RPMI7951 (cell line): ENCODE results near the gene TSHZ1. TPM values are rescaled to one million over a fixed set of nuclear protein-coding genes. Genes with fewer than 3 reads are reported as not detected.

Experiments used
- total RNA-seq: library from RNA; depleted of rRNA; stranded (reverse); fragments of >200 nt; shearing (Covaris generic); gene quantifications from 2 replicates; pipeline ENCODE4 v1.2.3, GENCODE V29; 2014; rRNA removed

TSHZ1 gene
- total RNA-seq, 1 experiment from 2014 or later: 8.4 TPM

Other genes with a start within 250 kb of the TSHZ1 start
- 7.2 and 10.0 TPM in 2 replicates for gene PTGR3, start 1.7 kb upstream of the TSHZ1 start, total RNA-seq
- not detected in 2 replicates for gene SMIM21, start 216.9 kb downstream of the TSHZ1 start, total RNA-seq